HCT116 (cell line): Measurements from ENCODE around the gene KCNQ4. TPM values are rescaled to one million over a fixed set of nuclear protein-coding genes. Genes with fewer than 3 reads are reported as not detected.

ENCODE experiments used
- ATAC-seq: fragments of 200-7000 bp; cut with Tn5 transposase; 2 replicates; pipeline ENCODE4 v1.9.1; 2020; ENCODE audit warnings: mild to moderate bottlenecking, moderate library complexity
- BruUV-seq: library from RNA; stranded (reverse); fragments of 400-500 nt; replicated peaks from 2 replicates; lab custom pipeline; 2021; lab: Mats Ljungman, UMichigan
- CTCF ChIA-PET: fragments of 300-600 bp; sonication (Branson Sonifier 250); formaldehyde crosslinking; loops from one replicate; lab custom pipeline; 2021; ENCODE audit warnings: antibody characterized with exemption; lab: Charles Lee
- POLR2A ChIA-PET: fragments of 300-600, 350-600 bp; sonication (Branson Sonifier 250); formaldehyde crosslinking; loops from one replicate; lab custom pipeline; 2021; ENCODE audit warnings: antibody characterized with exemption; lab: Charles Lee
- RAD21 ChIA-PET, 2 experiments: fragments of 300-600 bp; sonication (Branson Sonifier 250); formaldehyde crosslinking; loops; one replicate each; lab custom pipeline; 2023; ENCODE audit warnings: low total read pairs in 2 of 2; ENCODE audit not compliant: uncharacterized antibody in 2 of 2, unreplicated experiment in 2 of 2, low non-redundant PET in 1 of 2; lab: Charles Lee
- DNase-seq: peaks from one replicate; pipeline ENCODE4 v3.0.0-alpha.2; 2010; ENCODE audit warnings: low read depth, low spot score
- H2AFZ ChIP-seq: fragments of 200-600 bp; shearing (Covaris generic), sonication (generic); 2 replicates; pipeline ENCODE4 v1.6.1; 2017; ENCODE audit warnings: low read depth, mixed run types, mixed read lengths, antibody characterized with exemption, low read length; ENCODE audit not compliant: poor library complexity, severe bottlenecking
- H3K27ac ChIP-seq: 2 replicates; pipeline ENCODE4 v1.5.1; 2012; ENCODE audit warnings: low read depth, low read length
- H3K27me3 ChIP-seq: fragments of 200-600 bp; sonication (generic); 2 replicates; pipeline ENCODE4 v1.6.1; 2016; ENCODE audit warnings: mixed run types, low read length, mixed read lengths; ENCODE audit not compliant: insufficient read depth
- H3K36me3 ChIP-seq, 2 experiments: fragments of 200-500 bp in 1 of 2; fragments of 200-600 bp in 1 of 2; sonication (Bioruptor generic) in 1 of 2; sonication (generic) in 1 of 2; 2 replicates each; pipeline versions ENCODE4 v1.5.1 to v1.6.1; 2014 to 2016; ENCODE audit warnings: low read length in 2 of 2, inconsistent platforms in 1 of 2, mixed read lengths in 1 of 2, mixed run types in 1 of 2; ENCODE audit not compliant: insufficient read depth in 2 of 2, control insufficient read depth in 1 of 2
- H3K4me1 ChIP-seq, 2 experiments: fragments of 200-600 bp in 1 of 2; sonication (generic) in 1 of 2; 2 replicates each; pipeline versions ENCODE4 v1.5.1 to v1.6.1; 2012 to 2017; ENCODE audit warnings: low read length in 2 of 2, inconsistent platforms in 1 of 2, mild to moderate bottlenecking in 1 of 2, mixed read lengths in 1 of 2, mixed run types in 1 of 2, moderate library complexity in 1 of 2; ENCODE audit not compliant: insufficient read depth in 2 of 2, control insufficient read depth in 1 of 2
- H3K4me2 ChIP-seq: fragments of 200-600 bp; sonication (generic); 2 replicates; pipeline ENCODE4 v1.6.1; 2017; ENCODE audit warnings: mixed run types, low read length, mixed read lengths
- H3K4me3 ChIP-seq, 2 experiments: fragments of 200-600 bp in 1 of 2; sonication (generic) in 1 of 2; replicated peaks in 1 of 2; 2 replicates each; pipeline ENCODE4 v1.5.1; 2011 to 2016; ENCODE audit warnings: low read length in 2 of 2, control low read depth in 1 of 2, low read depth in 1 of 2, mild to moderate bottlenecking in 1 of 2, mixed read lengths in 1 of 2, mixed run types in 1 of 2
- H3K79me2 ChIP-seq: fragments of 200-600 bp; sonication (generic); 2 replicates; pipeline ENCODE4 v1.6.1; 2017; ENCODE audit warnings: mild to moderate bottlenecking, mixed run types, low read length, moderate library complexity, mixed read lengths; ENCODE audit not compliant: insufficient read depth
- H3K9ac ChIP-seq: fragments of 200-600 bp; sonication (generic); 2 replicates; pipeline ENCODE4 v1.6.1; 2016; ENCODE audit warnings: low read length, mixed read lengths
- H3K9me2 ChIP-seq: fragments of 200-600 bp; sonication (generic), shearing (Covaris generic); 2 replicates; pipeline ENCODE4 v1.6.1; 2017; ENCODE audit warnings: mixed run types, mild to moderate bottlenecking, moderate library complexity; ENCODE audit not compliant: insufficient read depth
- H3K9me3 ChIP-seq, 2 experiments: fragments of 200-500 bp in 1 of 2; fragments of 200-600 bp in 1 of 2; sonication (Bioruptor generic) in 1 of 2; sonication (generic) in 1 of 2; 2 replicates each; pipeline ENCODE4 v1.6.1; 2014 to 2017; ENCODE audit warnings: low read length in 2 of 2, mixed read lengths in 2 of 2, inconsistent platforms in 1 of 2, low read depth in 1 of 2, mild to moderate bottlenecking in 1 of 2, mixed run types in 1 of 2, moderate library complexity in 1 of 2; ENCODE audit not compliant: control insufficient read depth in 1 of 2, insufficient read depth in 1 of 2
- H4K20me1 ChIP-seq: fragments of 200-600 bp; sonication (generic), shearing (Covaris generic); 2 replicates; pipeline ENCODE4 v1.6.1; 2017; ENCODE audit warnings: mixed run types, mild to moderate bottlenecking, moderate library complexity; ENCODE audit not compliant: insufficient read depth
- ATF3 ChIP-seq: IDR thresholded peaks from 2 replicates; pipeline ENCODE4 v1.6.1; 2012
- CEBPB ChIP-seq: IDR thresholded peaks from 2 replicates; pipeline ENCODE4 v1.6.1; 2012; ENCODE audit warnings: low read depth
- CTCF ChIP-seq, 3 experiments: fragments of 200-600 bp in 1 of 3; sonication (generic) in 1 of 3; IDR thresholded peaks in 2 of 3; conservative IDR thresholded peaks in 1 of 3; 2 replicates each; pipeline ENCODE4 v1.5.1; 2012 to 2017; ENCODE audit warnings: low read depth in 2 of 3, low read length in 2 of 3, antibody characterized with exemption in 1 of 3, borderline replicate concordance in 1 of 3, control low read depth in 1 of 3, mild to moderate bottlenecking in 1 of 3, mixed read lengths in 1 of 3, mixed run types in 1 of 3, moderate library complexity in 1 of 3; ENCODE audit not compliant: insufficient read depth in 1 of 3
- ELF1 ChIP-seq: IDR thresholded peaks from 2 replicates; pipeline ENCODE4 v1.6.1; 2012; ENCODE audit warnings: low read depth, borderline replicate concordance
- EZH2 ChIP-seq: fragments of 200-600 bp; sonication (generic); IDR thresholded peaks from 2 replicates; pipeline ENCODE4 v1.6.1; 2017; ENCODE audit warnings: antibody characterized with exemption, mixed run types
- EZH2phosphoT487 ChIP-seq: fragments of 200-600 bp; IDR thresholded peaks from 2 replicates; pipeline ENCODE4 v1.6.1; 2018; ENCODE audit warnings: antibody characterized with exemption, borderline replicate concordance
- FOSL1 ChIP-seq: IDR thresholded peaks from 2 replicates; pipeline ENCODE4 v1.6.1; 2012; ENCODE audit warnings: low read depth
- JUND ChIP-seq: IDR thresholded peaks from 2 replicates; pipeline ENCODE4 v1.6.1; 2012
- RAD21 ChIP-seq: IDR thresholded peaks from 2 replicates; pipeline ENCODE4 v1.6.1; 2012; ENCODE audit warnings: low read depth, mild to moderate bottlenecking
- REST ChIP-seq: IDR thresholded peaks from 2 replicates; pipeline ENCODE4 v1.6.1; 2012; ENCODE audit warnings: low read depth
- SIN3A ChIP-seq: IDR thresholded peaks from 2 replicates; pipeline ENCODE4 v1.6.1; 2012; ENCODE audit warnings: low read depth
- ZBTB33 ChIP-seq: IDR thresholded peaks from 2 replicates; pipeline ENCODE4 v1.6.1; 2011; ENCODE audit warnings: mild to moderate bottlenecking, low read length, moderate library complexity; ENCODE audit not compliant: insufficient replicate concordance; ENCODE audit errors: extremely low read depth
- ZFX ChIP-seq: fragments of 450-650 bp; IDR thresholded peaks from 2 replicates; pipeline ENCODE4 v1.6.1; 2017
- ZNF274 ChIP-seq: fragments of 200-500 bp; sonication (Bioruptor generic); IDR thresholded peaks from 2 replicates; pipeline ENCODE4 v1.6.1; 2014; ENCODE audit warnings: mild to moderate bottlenecking, low read depth, low read length, inconsistent platforms
- intact Hi-C: fragments of 100-400 bp; cut with micrococcal nuclease; formaldehyde crosslinking; loops from 2 replicates; pipeline ENCODE4 v1.10.0; 2022
- total RNA-seq: library from RNA; stranded (reverse); gene quantifications from one replicate; pipeline ENCODE4 v1.2.1, GENCODE V29; 2021; ENCODE audit not compliant: unreplicated experiment
- TF ChIP-seq, protein P1 (sequence below): IDR thresholded peaks from 2 replicates; pipeline ENCODE4 v1.6.1; 2012

KCNQ4 gene
- total RNA-seq, 1 experiment from 2014 or later = 4.1 TPM

GRCh38 chr1:40763742-40764532 is 19.6 kb upstream of the KCNQ4 start (continued):
- TF ChIP-seq ATF3 (no peak), ZFX (no peak), FOSL1 (no peak), SIN3A (no peak), ELF1 (no peak), EZH2phosphoT487 (no peak), EZH2 (no peak)
- TF ChIP-seq, protein P1, sequence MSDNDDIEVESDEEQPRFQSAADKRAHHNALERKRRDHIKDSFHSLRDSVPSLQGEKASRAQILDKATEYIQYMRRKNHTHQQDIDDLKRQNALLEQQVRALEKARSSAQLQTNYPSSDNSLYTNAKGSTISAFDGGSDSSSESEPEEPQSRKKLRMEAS = no peak

DNA sequence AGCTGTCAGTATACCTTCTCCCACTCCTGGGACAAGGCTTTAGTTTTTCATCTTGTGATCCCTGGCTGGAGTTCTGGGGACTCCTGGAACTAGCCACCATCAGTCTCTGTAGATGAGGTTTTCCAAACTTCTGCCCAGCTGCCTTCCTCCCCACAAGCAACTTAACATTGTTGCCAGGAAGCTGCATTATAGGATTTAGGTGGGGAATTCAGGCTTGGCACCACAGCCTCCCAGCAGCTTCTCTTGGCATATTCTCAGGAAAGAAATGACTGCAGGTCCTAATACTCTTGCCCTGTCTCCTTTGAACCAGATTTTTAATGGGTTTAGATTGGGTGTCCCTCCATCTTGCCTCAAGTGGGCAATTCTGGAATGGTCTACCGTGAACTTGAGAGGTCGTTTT is 18.6 kb upstream of the KCNQ4 start:
- POLR2A ChIA-PET = interaction anchor here (0.6 kb wide), 1 partner anchor 193 kb away, joined by 3 read pairs; no protein-coding TSS in a partner anchor
- H3K27ac ChIP-seq = no peak overlapping the region
- no peaks in the 10 kb centered on the region for H3K27me3 ChIP-seq
- no peaks in the 10 kb centered on the region for H3K4me1 ChIP-seq
- H3K36me3 ChIP-seq = peaks cover 19 to 25% of the 10 kb centered on the region in 2 experiments; a peak in 3 of 4 replicates
- RAD21 ChIA-PET = no interaction called here
- no peak overlapping the region for H2AFZ ChIP-seq
- no peaks in the 10 kb centered on the region for H3K9me3 ChIP-seq
- CTCF ChIA-PET = interaction anchor here (1.0 to 3.8 kb wide), 2 partner anchors 9 to 135 kb away, joined by 4 to 21 read pairs; no protein-coding TSS in a partner anchor
- no peak overlapping the region for H3K9ac ChIP-seq
- H3K79me2 ChIP-seq = no peaks in the 10 kb centered on the region
- H3K4me3 ChIP-seq = no peak overlapping the region
- H3K9me2 ChIP-seq = no peaks in the 10 kb centered on the region
- H4K20me1 ChIP-seq = no peaks in the 10 kb centered on the region
- no TSS peak for BruUV-seq
- intact Hi-C loops = no loop called here
- H3K4me2 ChIP-seq = no peak overlapping the region
- DNase-seq = no peak
- no peak for ATAC-seq
- TF ChIP-seq JUND = no peak
- TF ChIP-seq RAD21 = no peak
- TF ChIP-seq ZNF274 = no peak
- TF ChIP-seq REST = no peak
- no peak for TF ChIP-seq EZH2
- TF ChIP-seq CEBPB = no peak
- TF ChIP-seq ATF3 = no peak
- TF ChIP-seq, protein P1 = no peak
- no peak for TF ChIP-seq CTCF (IDR thresholded peaks at IDR 0.05 in 2 of 3, conservative IDR thresholded peaks at IDR 0.05 in 1 of 3; ENCODE audit: borderline replicate concordance in 1 of 3, insufficient read depth in 1 of 3, low read depth in 2 of 3, low read length in 2 of 3)
- TF ChIP-seq ZBTB33 = no peak
